Right hindlimb (tissue), 1 donor: Measurements from ENCODE around the gene TRAF7.
A peak's percentile ranks its signal among the peaks of the same experiment; 100 is the strongest.

Experiments
- DNase-seq: peaks from one replicate; pipeline ENCODE4 v3.0.0-alpha.2; 2018

Gene TRAF7

GRCh38 chr16:2204416-2205103, 49.0 kb downstream of the TRAF7 start:
- no peak for DNase-seq

GRCh38 chr16:2205104-2205966, 49.8 kb downstream of the TRAF7 start, which contains the start of gene MLST8:
TSS of gene MLST8 (plus strand) at chr16:2205454. CDS start at chr16:2206086, 632 bp downstream.
- DNase-seq: peak; percentile 91

GRCh38 chr16:2205967-2206313, 50.4 kb downstream of the TRAF7 start:
- no peak for DNase-seq

GRCh38 chr16:2206420-2206779, 50.8 kb downstream of the TRAF7 start:
- DNase-seq: peak; percentile 20

GRCh38 chr16:2206780-2207433, 51.3 kb downstream of the TRAF7 start:
- no peak for DNase-seq

GRCh38 chr16:2207872-2208271, 52.3 kb downstream of the TRAF7 start:
- DNase-seq: no peak

- peak; percentile 30 for DNase-seq
Measured at GRCh38 chr16:2208308-2208707, 52.7 kb downstream of the TRAF7 start.

- DNase-seq: peak; percentile 20
Measured at GRCh38 chr16:2208772-2209171, 53.2 kb downstream of the TRAF7 start.

GRCh38 chr16:2209258-2210008, 53.9 kb downstream of the TRAF7 start:
- peak; percentile 20 for DNase-seq

GRCh38 chr16:2210009-2210332, 54.4 kb downstream of the TRAF7 start:
- DNase-seq: no peak

GRCh38 chr16:2210386-2211365, 55.1 kb downstream of the TRAF7 start, which contains the start of gene BRICD5:
TSS of gene BRICD5 (minus strand) at chr16:2210863. CDS start at chr16:2210833, 30 bp downstream.
- DNase-seq: peak; percentile 28

- DNase-seq: peak; percentile 17
Measured at GRCh38 chr16:2211923-2212347, 56.4 kb downstream of the TRAF7 start.

GRCh38 chr16:2212362-2213324, 57.1 kb downstream of the TRAF7 start:
- peak; percentile 52 for DNase-seq

GRCh38 chr16:2213817-2214718, 58.5 kb downstream of the TRAF7 start:
- peak; percentile 28 for DNase-seq

- DNase-seq: no peak
Measured at GRCh38 chr16:2214719-2214968, 59.1 kb downstream of the TRAF7 start, which contains the start of gene PGP. TSS of gene PGP (minus strand) at chr16:2214840. CDS start at chr16:2214777, 63 bp downstream.

- DNase-seq: no peak
Measured at GRCh38 chr16:2216330-2216729, 60.7 kb downstream of the TRAF7 start.

- peak; percentile 99 for DNase-seq
Measured at GRCh38 chr16:2223221-2223941, 67.8 kb downstream of the TRAF7 start, which contains the start of gene E4F1. TSS of gene E4F1 (plus strand) at chr16:2223591. CDS start at chr16:2223614, 23 bp downstream.

GRCh38 chr16:2223942-2224486, 68.4 kb downstream of the TRAF7 start:
- no peak for DNase-seq
